SK-N-SH (cell line): Measurements from ENCODE around the gene AGBL1. TPM values are rescaled to one million over a fixed set of nuclear protein-coding genes. Genes with fewer than 3 reads are reported as not detected.
"Not testable (repeated sequence)": the region's sequence is repeated elsewhere in the genome, so short reads cannot be mapped to it uniquely, and the experiment has no call there.

Experiments used
- CTCF ChIA-PET: fragments of 300-600, 350-600 bp; formaldehyde crosslinking; extraction: SDS; loops from one replicate; lab custom pipeline; 2021; lab: Yijun Ruan, JAX
- POLR2A ChIA-PET: fragments of 350-600 bp; sonication (Branson Sonifier 250); formaldehyde crosslinking; extraction: SDS; loops from one replicate; lab custom pipeline; 2020; ENCODE audit warnings: antibody characterized with exemption, inconsistent platforms; lab: Yijun Ruan, JAX
- DNase-seq: peaks from one replicate; pipeline ENCODE4 v3.0.0; 2012
- H2AFZ ChIP-seq: fragments of 200-600 bp; sonication (generic); 2 replicates; pipeline ENCODE4 v1.8.1; 2016; ENCODE audit warnings: antibody characterized with exemption, mild to moderate bottlenecking, low read depth
- H3F3A ChIP-seq: fragments of 200-600 bp; sonication (generic); replicated peaks from 2 replicates; pipeline ENCODE3; 2016; ENCODE audit warnings: antibody characterized with exemption, mild to moderate bottlenecking; ENCODE audit not compliant: insufficient read depth
- H3K27ac ChIP-seq, 2 experiments: fragments of 200-500 bp in 1 of 2; fragments of 200-600 bp in 1 of 2; sonication (Bioruptor generic) in 1 of 2; sonication (generic), shearing (Covaris generic) in 1 of 2; 2 replicates each; pipeline versions ENCODE4 v1.5.1 to v1.6.1; 2014 to 2016; ENCODE audit warnings: low read depth in 2 of 2, inconsistent platforms in 1 of 2, low read length in 1 of 2, mild to moderate bottlenecking in 1 of 2, mixed read lengths in 1 of 2
- H3K27me3 ChIP-seq: fragments of 200-600 bp; sonication (generic), shearing (Covaris generic); 2 replicates; pipeline ENCODE4 v1.6.1; 2016; ENCODE audit warnings: mixed run types; ENCODE audit not compliant: insufficient read depth
- H3K36me3 ChIP-seq, 2 experiments: fragments of 200-500 bp in 1 of 2; fragments of 200-600 bp in 1 of 2; sonication (Bioruptor generic) in 1 of 2; sonication (generic) in 1 of 2; replicated peaks in 1 of 2; 2 replicates each; pipeline versions ENCODE3 to v1.5.1; 2014 to 2016; ENCODE audit warnings: low read length in 1 of 2, mild to moderate bottlenecking in 1 of 2; ENCODE audit not compliant: insufficient read depth in 2 of 2, control insufficient read depth in 1 of 2
- H3K4me1 ChIP-seq, 2 experiments: fragments of 200-500 bp in 1 of 2; fragments of 200-600 bp in 1 of 2; sonication (Bioruptor generic) in 1 of 2; sonication (generic), shearing (Covaris generic) in 1 of 2; 2 replicates each; pipeline versions ENCODE4 v1.5.1 to v1.6.1; 2014 to 2016; ENCODE audit warnings: low read depth in 1 of 2, low read length in 1 of 2, mixed run types in 1 of 2; ENCODE audit not compliant: insufficient read depth in 2 of 2, control insufficient read depth in 1 of 2
- H3K4me2 ChIP-seq: fragments of 200-600 bp; sonication (generic), shearing (Covaris generic); 2 replicates; pipeline ENCODE4 v1.6.1; 2017; ENCODE audit warnings: mixed run types
- H3K4me3 ChIP-seq, 2 experiments: fragments of 200-500 bp in 1 of 2; fragments of 200-600 bp in 1 of 2; sonication (Bioruptor generic) in 1 of 2; sonication (generic), shearing (Covaris generic) in 1 of 2; 2 replicates each; pipeline versions ENCODE4 v1.5.1 to v1.8.1; 2014 to 2016; ENCODE audit warnings: low read depth in 2 of 2, inconsistent platforms in 1 of 2, low read length in 1 of 2, mild to moderate bottlenecking in 1 of 2, mixed read lengths in 1 of 2, moderate library complexity in 1 of 2
- H3K79me2 ChIP-seq: fragments of 200-600 bp; sonication (generic); 2 replicates; pipeline ENCODE4 v1.8.1; 2017; ENCODE audit warnings: mild to moderate bottlenecking; ENCODE audit not compliant: insufficient read depth
- H3K9ac ChIP-seq: fragments of 200-600 bp; sonication (generic); 2 replicates; pipeline ENCODE4 v1.6.1; 2017; ENCODE audit warnings: mixed run types
- H3K9me2 ChIP-seq: fragments of 200-600 bp; sonication (generic); 2 replicates; pipeline ENCODE4 v1.6.1; 2017; ENCODE audit warnings: mixed run types
- H3K9me3 ChIP-seq: fragments of 200-600 bp; sonication (generic); 2 replicates; pipeline ENCODE4 v1.6.1; 2017; ENCODE audit warnings: mixed run types, mild to moderate bottlenecking, moderate library complexity
- H4K20me1 ChIP-seq: fragments of 200-600 bp; sonication (generic); 2 replicates; pipeline ENCODE4 v1.6.1; 2017; ENCODE audit warnings: mild to moderate bottlenecking, mixed run types; ENCODE audit not compliant: insufficient read depth
- EP300 ChIP-seq, 2 experiments: IDR thresholded peaks; 2 replicates each; pipeline versions ENCODE4 v1.4.0 to v1.6.1; 2012; ENCODE audit warnings: borderline replicate concordance in 1 of 2, low read depth in 1 of 2, low read length in 1 of 2
- FOXJ3 ChIP-seq: sonication (generic); formaldehyde crosslinking; IDR thresholded peaks from 2 replicates; pipeline ENCODE4 v1.5.1; 2020; ENCODE audit warnings: mild to moderate bottlenecking, missing genetic modification reagents
- GATA2 ChIP-seq: sonication (generic); formaldehyde crosslinking; IDR thresholded peaks from 2 replicates; pipeline ENCODE4 v1.5.0; 2020; ENCODE audit warnings: mild to moderate bottlenecking, missing genetic modification reagents
- MXI1 ChIP-seq: IDR thresholded peaks from 2 replicates; pipeline ENCODE4 v1.6.1; 2012; ENCODE audit warnings: mild to moderate bottlenecking, low read depth, low read length, improper control_type of control experiment
- RFX5 ChIP-seq: IDR thresholded peaks from 2 replicates; pipeline ENCODE4 v1.6.1; 2012; ENCODE audit warnings: mild to moderate bottlenecking, improper control_type of control experiment, low read length
- TEAD4 ChIP-seq: IDR thresholded peaks from 2 replicates; pipeline ENCODE4 v1.4.0; 2012; ENCODE audit warnings: mild to moderate bottlenecking, borderline replicate concordance; ENCODE audit not compliant: insufficient read depth
- WGBS: methylation state at CpG from one replicate; pipeline ENCODE4 v1.1.6; 2017; ENCODE audit warnings: low lambda C conversion rate; 5-methylcytosine and 5-hydroxymethylcytosine counted together
- polyA plus RNA-seq, 3 experiments: library from polyadenylated mRNA; depleted of rRNA; stranded (reverse); fragments of >200 nt; gene quantifications; 2 replicates each; pipeline ENCODE4 v1.2.3, GENCODE V29; 2012
- TF ChIP-seq, protein P1 (sequence below): fragments of 150-350 bp; IDR thresholded peaks from 2 replicates; pipeline ENCODE4 v1.6.1; 2017; ENCODE audit warnings: antibody characterized with exemption, low read length, low read depth, borderline replicate concordance
- TF ChIP-seq, protein P2 (sequence below): IDR thresholded peaks from 2 replicates; pipeline ENCODE4 v1.6.1; 2012; ENCODE audit warnings: mild to moderate bottlenecking, low read depth, low read length, moderate library complexity
- TF ChIP-seq, protein P3 (sequence below): IDR thresholded peaks from 2 replicates; pipeline ENCODE4 v1.4.0; 2012; ENCODE audit warnings: low read depth, borderline replicate concordance

AGBL1 gene
- polyA plus RNA-seq, 1 of the 3 experiments (the other 2 are of a cell fraction), result not detected

DNA sequence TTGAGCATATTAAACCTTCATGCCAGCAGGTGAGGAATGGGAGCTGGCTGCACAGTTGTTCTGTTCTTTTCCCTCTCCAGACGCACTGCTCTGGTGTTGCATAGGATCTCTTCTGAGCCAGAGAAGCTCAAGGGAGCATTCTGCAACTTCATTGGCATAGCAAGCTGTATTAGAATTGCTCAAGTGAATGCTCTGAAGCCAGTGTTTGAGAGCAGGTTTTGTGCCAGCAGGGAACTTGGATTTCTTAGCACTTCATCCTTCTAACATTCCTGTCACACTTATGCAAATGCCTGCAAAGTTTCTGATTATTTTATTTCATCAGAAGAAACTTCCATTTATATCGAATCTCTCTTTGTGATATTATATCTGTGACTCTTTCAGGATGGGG, 366.6 kb downstream of the AGBL1 start:
- WGBS, result 22% methylated on average over 2 of the region's 2 CpGs

DNA sequence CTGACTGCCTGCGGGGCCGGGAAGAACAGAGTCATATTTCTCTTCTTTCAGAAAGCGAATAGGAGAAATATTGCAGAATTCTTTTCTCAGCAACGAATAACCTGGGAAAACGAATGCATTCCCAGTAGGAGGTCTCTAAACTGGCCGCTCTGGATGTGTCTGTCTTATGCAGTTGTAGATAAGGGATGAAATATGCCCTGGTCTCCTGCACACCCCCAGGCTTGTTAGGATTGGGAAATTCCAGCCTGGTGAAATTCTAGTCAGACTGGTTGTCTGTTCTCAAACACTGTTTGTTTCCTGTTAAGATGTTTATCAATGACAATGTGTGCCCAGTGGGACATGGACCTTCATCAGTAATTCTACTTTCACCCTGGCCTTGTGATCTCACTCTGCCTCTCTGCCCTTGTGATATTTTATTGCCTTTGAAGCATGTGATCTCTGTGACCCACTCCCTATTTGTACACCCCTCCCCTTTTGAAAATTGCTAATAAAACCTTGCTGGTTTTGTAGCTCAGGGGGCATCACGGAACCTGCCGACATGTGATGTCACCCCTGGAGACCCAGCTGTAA, 385.9 kb downstream of the AGBL1 start:
- 21% methylated on average over 8 of the region's 8 CpGs for WGBS
- H3K9me2 ChIP-seq, DNase-seq: not testable (repeated sequence)

More for the DNA sequence above, 366.6 kb downstream of the AGBL1 start:
- Histone ChIP-seq H3K79me2 (no peaks in the 10 kb centered on the region), H3F3A (no peaks in the 10 kb centered on the region), H3K9me2 (no peaks in the 10 kb centered on the region), H3K9me3 (no peaks in the 10 kb centered on the region), H3K4me1 (no peaks in the 10 kb centered on the region), H3K4me3 (no peak overlapping the region), H3K9ac (no peak overlapping the region), H3K4me2 (no peak overlapping the region), H2AFZ (no peak overlapping the region), H3K27me3 (no peaks in the 10 kb centered on the region), H3K36me3 (no peaks in the 10 kb centered on the region), H3K27ac (no peak overlapping the region), H4K20me1 (no peaks in the 10 kb centered on the region)
- POLR2A ChIA-PET, result no interaction called here
- CTCF ChIA-PET, result interaction anchor here (1.4 kb wide), 1 partner anchor 215 kb away, joined by 3 read pairs; no protein-coding TSS in a partner anchor
- TF ChIP-seq FOXJ3 (CRISPR knock-in tag) (no peak), MXI1 (no peak), TEAD4 (no peak), EP300 (IDR thresholded peaks at IDR 0.05; ENCODE audit: borderline replicate concordance in 1 of 2, low read depth in 1 of 2, low read length in 1 of 2) (no peak), GATA2 (CRISPR knock-in tag) (no peak), RFX5 (no peak)
- TF ChIP-seq, protein P1, sequence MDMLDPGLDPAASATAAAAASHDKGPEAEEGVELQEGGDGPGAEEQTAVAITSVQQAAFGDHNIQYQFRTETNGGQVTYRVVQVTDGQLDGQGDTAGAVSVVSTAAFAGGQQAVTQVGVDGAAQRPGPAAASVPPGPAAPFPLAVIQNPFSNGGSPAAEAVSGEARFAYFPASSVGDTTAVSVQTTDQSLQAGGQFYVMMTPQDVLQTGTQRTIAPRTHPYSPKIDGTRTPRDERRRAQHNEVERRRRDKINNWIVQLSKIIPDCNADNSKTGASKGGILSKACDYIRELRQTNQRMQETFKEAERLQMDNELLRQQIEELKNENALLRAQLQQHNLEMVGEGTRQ, result no peak
- TF ChIP-seq, protein P2, sequence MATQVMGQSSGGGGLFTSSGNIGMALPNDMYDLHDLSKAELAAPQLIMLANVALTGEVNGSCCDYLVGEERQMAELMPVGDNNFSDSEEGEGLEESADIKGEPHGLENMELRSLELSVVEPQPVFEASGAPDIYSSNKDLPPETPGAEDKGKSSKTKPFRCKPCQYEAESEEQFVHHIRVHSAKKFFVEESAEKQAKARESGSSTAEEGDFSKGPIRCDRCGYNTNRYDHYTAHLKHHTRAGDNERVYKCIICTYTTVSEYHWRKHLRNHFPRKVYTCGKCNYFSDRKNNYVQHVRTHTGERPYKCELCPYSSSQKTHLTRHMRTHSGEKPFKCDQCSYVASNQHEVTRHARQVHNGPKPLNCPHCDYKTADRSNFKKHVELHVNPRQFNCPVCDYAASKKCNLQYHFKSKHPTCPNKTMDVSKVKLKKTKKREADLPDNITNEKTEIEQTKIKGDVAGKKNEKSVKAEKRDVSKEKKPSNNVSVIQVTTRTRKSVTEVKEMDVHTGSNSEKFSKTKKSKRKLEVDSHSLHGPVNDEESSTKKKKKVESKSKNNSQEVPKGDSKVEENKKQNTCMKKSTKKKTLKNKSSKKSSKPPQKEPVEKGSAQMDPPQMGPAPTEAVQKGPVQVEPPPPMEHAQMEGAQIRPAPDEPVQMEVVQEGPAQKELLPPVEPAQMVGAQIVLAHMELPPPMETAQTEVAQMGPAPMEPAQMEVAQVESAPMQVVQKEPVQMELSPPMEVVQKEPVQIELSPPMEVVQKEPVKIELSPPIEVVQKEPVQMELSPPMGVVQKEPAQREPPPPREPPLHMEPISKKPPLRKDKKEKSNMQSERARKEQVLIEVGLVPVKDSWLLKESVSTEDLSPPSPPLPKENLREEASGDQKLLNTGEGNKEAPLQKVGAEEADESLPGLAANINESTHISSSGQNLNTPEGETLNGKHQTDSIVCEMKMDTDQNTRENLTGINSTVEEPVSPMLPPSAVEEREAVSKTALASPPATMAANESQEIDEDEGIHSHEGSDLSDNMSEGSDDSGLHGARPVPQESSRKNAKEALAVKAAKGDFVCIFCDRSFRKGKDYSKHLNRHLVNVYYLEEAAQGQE, result no peak
- TF ChIP-seq, protein P3, sequence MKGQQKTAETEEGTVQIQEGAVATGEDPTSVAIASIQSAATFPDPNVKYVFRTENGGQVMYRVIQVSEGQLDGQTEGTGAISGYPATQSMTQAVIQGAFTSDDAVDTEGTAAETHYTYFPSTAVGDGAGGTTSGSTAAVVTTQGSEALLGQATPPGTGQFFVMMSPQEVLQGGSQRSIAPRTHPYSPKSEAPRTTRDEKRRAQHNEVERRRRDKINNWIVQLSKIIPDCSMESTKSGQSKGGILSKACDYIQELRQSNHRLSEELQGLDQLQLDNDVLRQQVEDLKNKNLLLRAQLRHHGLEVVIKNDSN, result no peak
- no peak for DNase-seq

More for the DNA sequence above, 385.9 kb downstream of the AGBL1 start:
- H3K79me2 ChIP-seq, H3K4me2 ChIP-seq, POLR2A ChIA-PET, CTCF ChIA-PET, H3K4me1 ChIP-seq, H4K20me1 ChIP-seq, H3K27ac ChIP-seq, H2AFZ ChIP-seq, H3K4me3 ChIP-seq, H3F3A ChIP-seq, H3K36me3 ChIP-seq, H3K9ac ChIP-seq, H3K9me3 ChIP-seq, H3K27me3 ChIP-seq: not testable (repeated sequence)
